ENCODE results near the gene SYT7. TPM values are rescaled to one million over a fixed set of nuclear protein-coding genes. Genes with fewer than 3 reads are reported as not detected.

The SYT7 gene
- polyA plus RNA-seq, 1 experiment: 0.45 TPM

DNA sequence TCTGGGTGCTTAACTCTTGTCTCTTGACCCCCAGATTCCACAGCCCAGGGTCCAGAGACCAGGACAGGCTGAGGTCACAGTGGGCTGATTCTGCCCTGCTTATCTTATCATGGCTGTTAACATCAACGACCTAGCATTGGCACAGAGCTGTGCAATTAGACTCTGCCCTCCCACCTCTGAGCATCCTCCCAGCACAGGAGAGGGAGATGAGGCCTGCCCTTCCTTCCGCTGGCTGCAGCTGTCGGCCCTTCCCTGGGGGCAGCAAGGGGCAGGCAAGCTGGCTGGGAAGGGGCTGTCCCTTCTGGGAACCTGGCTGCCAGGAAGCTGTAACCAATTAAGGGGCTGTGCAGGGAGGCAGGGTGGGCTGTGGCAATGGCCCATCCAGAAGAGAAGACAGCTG, 49.8 kb downstream of the SYT7 start:
- TF ChIP-seq, protein P1, sequence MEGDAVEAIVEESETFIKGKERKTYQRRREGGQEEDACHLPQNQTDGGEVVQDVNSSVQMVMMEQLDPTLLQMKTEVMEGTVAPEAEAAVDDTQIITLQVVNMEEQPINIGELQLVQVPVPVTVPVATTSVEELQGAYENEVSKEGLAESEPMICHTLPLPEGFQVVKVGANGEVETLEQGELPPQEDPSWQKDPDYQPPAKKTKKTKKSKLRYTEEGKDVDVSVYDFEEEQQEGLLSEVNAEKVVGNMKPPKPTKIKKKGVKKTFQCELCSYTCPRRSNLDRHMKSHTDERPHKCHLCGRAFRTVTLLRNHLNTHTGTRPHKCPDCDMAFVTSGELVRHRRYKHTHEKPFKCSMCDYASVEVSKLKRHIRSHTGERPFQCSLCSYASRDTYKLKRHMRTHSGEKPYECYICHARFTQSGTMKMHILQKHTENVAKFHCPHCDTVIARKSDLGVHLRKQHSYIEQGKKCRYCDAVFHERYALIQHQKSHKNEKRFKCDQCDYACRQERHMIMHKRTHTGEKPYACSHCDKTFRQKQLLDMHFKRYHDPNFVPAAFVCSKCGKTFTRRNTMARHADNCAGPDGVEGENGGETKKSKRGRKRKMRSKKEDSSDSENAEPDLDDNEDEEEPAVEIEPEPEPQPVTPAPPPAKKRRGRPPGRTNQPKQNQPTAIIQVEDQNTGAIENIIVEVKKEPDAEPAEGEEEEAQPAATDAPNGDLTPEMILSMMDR (IDR thresholded peaks at IDR 0.05; ENCODE audit: low read depth, low read length): no peak
- no peak overlapping the region for H3K4me3 ChIP-seq (ENCODE audit: low read depth, low read length)
- no peaks in the 10 kb centered on the region; the same call in 1 of the 2 replicates for H3K9me3 ChIP-seq (ENCODE audit: control insufficient read depth, insufficient read depth, low read length)
- H3K27ac ChIP-seq (ENCODE audit: low read depth, low read length): no peak overlapping the region
- H3K27me3 ChIP-seq (ENCODE audit: control insufficient read depth, insufficient read depth, low read length): peaks cover 80% of the 10 kb centered on the region
- no peak for DNase-seq (ENCODE audit: low read depth, low spot score)
- ChIA-PET CTCF (interaction anchor here (0.6 to 2.7 kb wide), 7 partner anchors 14 to 343 kb away, joined by 3 to 13 read pairs (median 4); no protein-coding TSS in a partner anchor), POLR2A (no interaction called here)

DNA sequence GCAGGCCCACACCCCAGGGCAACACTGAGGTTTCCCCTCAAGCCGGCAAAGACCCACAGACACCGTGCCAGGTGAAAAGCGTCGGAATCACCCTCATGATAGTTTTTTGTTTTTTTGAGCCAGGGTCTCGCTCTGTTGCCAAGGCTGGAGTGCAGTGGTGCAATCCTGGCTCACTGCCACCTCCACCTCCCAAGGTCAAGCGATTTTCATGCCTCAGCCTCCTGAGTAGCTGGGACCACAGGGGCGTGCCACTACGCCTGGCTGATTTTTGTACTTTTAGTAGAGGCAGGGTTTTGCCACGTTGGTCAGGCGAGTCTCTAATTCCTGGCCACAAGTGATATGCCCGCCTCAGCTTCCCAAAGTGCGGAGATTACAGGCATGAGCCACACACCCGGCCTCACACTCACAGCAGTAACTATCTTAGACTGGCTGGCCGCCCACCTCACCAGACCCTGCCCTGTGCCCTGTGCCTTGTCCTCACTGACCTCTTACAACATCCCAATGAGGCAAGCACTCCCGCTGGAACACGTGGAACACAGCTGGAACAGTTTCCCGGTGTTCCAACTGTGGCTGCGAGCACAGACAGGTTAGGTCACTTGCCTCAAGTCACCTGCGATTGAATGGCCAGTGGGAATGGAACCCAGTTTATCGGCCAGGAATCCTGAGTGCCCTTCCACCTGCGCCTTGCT, 51.2 kb downstream of the SYT7 start:
- TF ChIP-seq, protein P1 (IDR thresholded peaks at IDR 0.05; ENCODE audit: low read depth, low read length): no peak
- no peak overlapping the region for H3K4me3 ChIP-seq (ENCODE audit: low read depth, low read length)
- DNase-seq (ENCODE audit: low read depth, low spot score): no peak
- peaks cover 80% of the 10 kb centered on the region for H3K27me3 ChIP-seq (ENCODE audit: control insufficient read depth, insufficient read depth, low read length)
- no peaks in the 10 kb centered on the region for H3K9me3 ChIP-seq (ENCODE audit: control insufficient read depth, insufficient read depth, low read length)
- ChIA-PET CTCF (interaction anchor here (0.9 to 2.7 kb wide), 2 partner anchors 13 to 52 kb away, joined by 4 to 13 read pairs; no protein-coding TSS in a partner anchor), POLR2A (no interaction called here)
- no peak overlapping the region for H3K27ac ChIP-seq (ENCODE audit: low read depth, low read length)

DNA sequence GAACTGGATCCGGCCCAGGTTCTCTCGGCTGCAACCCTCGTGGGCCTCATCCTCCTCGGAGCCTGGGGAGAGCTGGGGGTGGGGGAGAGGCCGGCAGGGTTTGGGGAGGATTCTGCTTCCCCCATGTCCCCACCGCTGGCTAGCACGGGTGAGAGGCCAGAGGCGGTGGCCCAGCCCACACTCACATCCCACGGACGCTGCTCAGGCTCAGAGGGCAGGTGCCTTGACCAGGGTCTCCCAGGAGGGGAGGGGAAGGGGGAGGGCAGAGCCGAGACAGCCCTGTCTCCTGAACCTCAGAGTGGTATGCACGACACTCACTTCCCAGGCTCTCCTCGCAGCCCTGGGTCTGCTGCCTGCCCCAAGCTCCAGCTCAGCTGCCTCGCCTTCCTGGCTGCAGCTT, 52.8 kb downstream of the SYT7 start:
- no peak overlapping the region for H3K4me3 ChIP-seq (ENCODE audit: low read depth, low read length)
- TF ChIP-seq, protein P1 (IDR thresholded peaks at IDR 0.05; ENCODE audit: low read depth, low read length): no peak
- POLR2A ChIA-PET: no interaction called here
- no peak for DNase-seq (ENCODE audit: low read depth, low spot score)
- H3K9me3 ChIP-seq (ENCODE audit: control insufficient read depth, insufficient read depth, low read length): no peaks in the 10 kb centered on the region
- CTCF ChIA-PET: no interaction called here
- peaks cover 87% of the 10 kb centered on the region for H3K27me3 ChIP-seq (ENCODE audit: control insufficient read depth, insufficient read depth, low read length)
- H3K27ac ChIP-seq (ENCODE audit: low read depth, low read length): no peak overlapping the region

DNA sequence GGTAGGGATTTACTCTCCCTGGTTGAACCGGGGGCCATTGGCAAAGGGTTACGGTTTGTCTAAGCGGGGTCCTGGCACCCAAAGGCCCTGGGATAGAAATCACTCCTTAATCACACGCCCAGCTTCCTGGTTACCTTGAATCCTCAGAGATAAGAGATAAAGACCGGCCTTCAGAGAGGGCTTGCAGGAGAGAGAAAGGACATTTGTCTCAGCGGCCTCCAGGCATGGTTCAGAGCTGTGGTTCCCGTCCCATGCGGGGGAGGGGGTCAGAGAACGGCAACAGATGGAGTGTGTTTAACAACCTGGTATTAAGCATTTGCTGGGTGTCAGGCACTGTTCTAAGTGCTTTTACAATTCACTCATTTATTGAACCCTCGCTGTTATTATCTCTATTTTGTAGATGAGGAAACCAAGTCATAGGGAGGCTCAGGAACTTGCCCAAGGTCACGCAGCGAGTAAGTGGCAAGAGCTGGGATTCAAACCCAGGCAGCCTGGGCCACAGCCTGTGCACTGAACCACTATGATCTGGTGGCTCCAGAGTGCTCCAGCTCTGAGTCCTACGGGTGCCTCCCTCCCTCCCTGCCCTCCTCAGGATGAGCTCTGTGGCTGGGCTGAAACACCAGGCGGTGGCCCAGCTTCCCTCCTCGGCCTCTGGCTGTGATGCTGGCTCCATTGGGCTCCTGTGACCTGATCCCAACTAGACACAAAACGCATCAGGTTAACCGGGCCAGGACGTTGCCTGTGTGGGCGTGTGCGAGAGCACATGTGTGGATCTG, 53.7 kb downstream of the SYT7 start:
- POLR2A ChIA-PET: no interaction called here
- no peaks in the 10 kb centered on the region for H3K9me3 ChIP-seq (ENCODE audit: control insufficient read depth, insufficient read depth, low read length)
- DNase-seq (ENCODE audit: low read depth, low spot score): no peak
- H3K4me3 ChIP-seq (ENCODE audit: low read depth, low read length): no peak overlapping the region
- CTCF ChIA-PET: interaction anchor here (1.1 to 2.2 kb wide), 3 partner anchors 10 to 111 kb away, joined by 6 to 24 read pairs (median 23); no protein-coding TSS in a partner anchor
- TF ChIP-seq, protein P1 (IDR thresholded peaks at IDR 0.05; ENCODE audit: low read depth, low read length): no peak
- peaks cover 87% of the 10 kb centered on the region for H3K27me3 ChIP-seq (ENCODE audit: control insufficient read depth, insufficient read depth, low read length)
- H3K27ac ChIP-seq (ENCODE audit: low read depth, low read length): no peak overlapping the region

DNA sequence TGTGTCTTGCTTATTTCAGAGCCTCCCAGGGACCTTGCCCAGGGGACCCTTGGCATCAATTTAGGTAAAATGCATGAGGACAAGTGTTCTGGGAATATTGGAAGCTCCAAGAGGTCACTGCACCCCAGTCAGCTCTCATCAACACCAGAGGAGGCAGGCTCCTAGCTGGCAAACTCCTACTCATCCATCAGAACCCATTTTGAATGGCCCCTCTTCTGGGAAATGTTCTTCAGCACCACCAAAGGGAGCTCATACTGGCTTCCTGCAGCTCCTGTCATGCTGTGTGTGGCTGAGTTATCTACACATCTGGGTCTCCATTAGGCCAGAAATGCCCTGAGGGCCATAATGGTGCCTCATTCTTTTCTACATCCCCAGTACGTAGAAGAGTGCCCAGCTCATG, 54.6 kb downstream of the SYT7 start:
- no peak for DNase-seq (ENCODE audit: low read depth, low spot score)
- no peak overlapping the region for H3K27ac ChIP-seq (ENCODE audit: low read depth, low read length)

More for the DNA sequence above, 54.6 kb downstream of the SYT7 start:
- H3K4me3 ChIP-seq (ENCODE audit: low read depth, low read length): no peak overlapping the region
- CTCF ChIA-PET: interaction anchor here (0.7 to 2.2 kb wide), 4 partner anchors 9 to 112 kb away, joined by 3 to 24 read pairs (median 14); no protein-coding TSS in a partner anchor
- TF ChIP-seq, protein P1 (IDR thresholded peaks at IDR 0.05; ENCODE audit: low read depth, low read length): no peak
- no peaks in the 10 kb centered on the region for H3K9me3 ChIP-seq (ENCODE audit: control insufficient read depth, insufficient read depth, low read length)
- POLR2A ChIA-PET: interaction anchor here (0.9 kb wide), 1 partner anchor 13 kb away, joined by 3 read pairs; no protein-coding TSS in a partner anchor
- peaks cover 88% of the 10 kb centered on the region for H3K27me3 ChIP-seq (ENCODE audit: control insufficient read depth, insufficient read depth, low read length)

All from AG04450 (cell line).